Glutamatergic neuron (in vitro differentiated cells): Measurements from ENCODE around the gene FLAD1. TPM values are rescaled to one million over a fixed set of nuclear protein-coding genes. Genes with fewer than 3 reads are reported as not detected.
"Not testable (repeated sequence)": the region's sequence is repeated elsewhere in the genome, so short reads cannot be mapped to it uniquely, and the experiment has no call there.

Source experiments
- DNase-seq: peaks from one replicate; pipeline ENCODE4 v3.0.0; 2022
- H3K27ac Mint-ChIP-seq: one replicate; pipeline ENCODE4 v1.8.0; 2020; ENCODE audit warnings: mild to moderate bottlenecking, mixed read lengths, inconsistent platforms; ENCODE audit not compliant: unreplicated experiment
- H3K27me3 Mint-ChIP-seq: one replicate; pipeline ENCODE4 v1.8.0; 2020; ENCODE audit warnings: mild to moderate bottlenecking, moderate library complexity, mixed read lengths, inconsistent platforms; ENCODE audit not compliant: unreplicated experiment
- H3K36me3 Mint-ChIP-seq: one replicate; pipeline ENCODE4 v1.8.0; 2020; ENCODE audit warnings: mild to moderate bottlenecking, mixed read lengths, inconsistent platforms; ENCODE audit not compliant: unreplicated experiment
- H3K4me1 Mint-ChIP-seq: one replicate; pipeline ENCODE4 v1.8.0; 2020; ENCODE audit warnings: mild to moderate bottlenecking, low read depth, mixed read lengths, inconsistent platforms; ENCODE audit not compliant: unreplicated experiment
- H3K4me3 Mint-ChIP-seq: one replicate; pipeline ENCODE4 v1.8.0; 2020; ENCODE audit warnings: mild to moderate bottlenecking, mixed read lengths, inconsistent platforms; ENCODE audit not compliant: unreplicated experiment
- H3K9me3 Mint-ChIP-seq: one replicate; pipeline ENCODE4 v1.8.0; 2020; ENCODE audit warnings: mild to moderate bottlenecking, moderate library complexity, mixed read lengths, inconsistent platforms; ENCODE audit not compliant: unreplicated experiment
- total RNA-seq: library from RNA; stranded (reverse); fragmentation: NEBNext Ultra II Directional; extraction: Animal tissue kit (Norgen Biotek cat#: 25700); gene quantifications from one replicate; pipeline ENCODE4 v1.2.1, GENCODE V29; 2021; ENCODE audit not compliant: unreplicated experiment
- TF ChIP-seq, protein P1 (sequence below): fragments of 200-600 bp; sonication (generic); IDR thresholded peaks from one replicate; pipeline ENCODE4 v1.5.0; 2021; ENCODE audit not compliant: partially characterized antibody, unreplicated experiment

The FLAD1 gene
- total RNA-seq, 1 donor from 2014 or later: 68.8 TPM

DNA sequence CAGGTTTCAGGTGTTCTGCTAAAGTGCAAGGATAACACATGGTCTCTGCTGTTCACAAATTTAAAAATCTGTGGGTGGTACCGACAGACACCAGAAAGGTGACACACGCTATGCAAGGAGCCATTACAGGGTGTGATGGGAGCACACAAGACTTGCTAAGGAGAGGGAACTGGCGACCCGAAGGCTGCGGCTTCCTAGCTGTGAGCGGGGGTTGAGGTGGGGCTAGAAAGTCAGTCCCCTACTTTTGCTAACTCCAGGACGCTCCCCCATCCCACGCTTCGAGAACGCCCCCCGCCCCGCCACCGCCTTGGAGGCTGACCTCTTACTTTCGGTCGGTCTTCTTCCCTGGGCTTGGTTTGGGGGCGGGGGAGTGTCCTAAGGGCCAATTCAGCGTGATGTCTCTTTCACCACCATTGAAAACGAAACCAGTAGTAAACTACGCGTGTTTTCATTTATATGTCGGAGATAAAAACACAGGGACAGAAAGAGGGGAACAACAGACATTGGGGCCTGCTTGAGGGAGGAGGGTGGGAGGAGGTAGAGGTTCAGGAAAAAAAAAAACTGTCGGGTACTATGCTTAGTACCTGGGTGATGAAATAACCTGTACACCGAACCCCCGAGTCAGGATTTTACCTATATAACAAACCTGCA lies 7.6 kb upstream of the FLAD1 start:
- TF ChIP-seq, protein P1, sequence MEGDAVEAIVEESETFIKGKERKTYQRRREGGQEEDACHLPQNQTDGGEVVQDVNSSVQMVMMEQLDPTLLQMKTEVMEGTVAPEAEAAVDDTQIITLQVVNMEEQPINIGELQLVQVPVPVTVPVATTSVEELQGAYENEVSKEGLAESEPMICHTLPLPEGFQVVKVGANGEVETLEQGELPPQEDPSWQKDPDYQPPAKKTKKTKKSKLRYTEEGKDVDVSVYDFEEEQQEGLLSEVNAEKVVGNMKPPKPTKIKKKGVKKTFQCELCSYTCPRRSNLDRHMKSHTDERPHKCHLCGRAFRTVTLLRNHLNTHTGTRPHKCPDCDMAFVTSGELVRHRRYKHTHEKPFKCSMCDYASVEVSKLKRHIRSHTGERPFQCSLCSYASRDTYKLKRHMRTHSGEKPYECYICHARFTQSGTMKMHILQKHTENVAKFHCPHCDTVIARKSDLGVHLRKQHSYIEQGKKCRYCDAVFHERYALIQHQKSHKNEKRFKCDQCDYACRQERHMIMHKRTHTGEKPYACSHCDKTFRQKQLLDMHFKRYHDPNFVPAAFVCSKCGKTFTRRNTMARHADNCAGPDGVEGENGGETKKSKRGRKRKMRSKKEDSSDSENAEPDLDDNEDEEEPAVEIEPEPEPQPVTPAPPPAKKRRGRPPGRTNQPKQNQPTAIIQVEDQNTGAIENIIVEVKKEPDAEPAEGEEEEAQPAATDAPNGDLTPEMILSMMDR: no peak
- H3K9me3 Mint-ChIP-seq: peaks cover 2% of the 10 kb centered on the region
- peak; percentile 50 for DNase-seq

DNA sequence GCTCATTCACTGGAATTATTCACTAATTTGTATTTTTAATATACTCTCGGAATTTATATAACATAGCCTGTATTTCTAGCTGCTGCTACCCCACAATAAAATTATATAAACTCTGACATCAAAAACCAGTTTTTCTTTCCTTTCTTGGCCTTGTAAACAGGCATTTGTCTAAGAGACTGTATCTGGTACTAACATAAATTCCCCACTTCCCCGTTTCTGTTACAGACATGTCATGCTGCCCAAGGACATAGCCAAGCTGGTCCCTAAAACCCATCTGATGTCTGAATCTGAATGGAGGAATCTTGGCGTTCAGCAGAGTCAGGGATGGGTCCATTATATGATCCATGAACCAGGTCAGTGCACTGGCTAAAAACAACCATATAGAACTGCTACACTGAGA lies 5.4 kb upstream of the FLAD1 start:
- not testable (repeated sequence) for DNase-seq, H3K4me3 Mint-ChIP-seq, H3K9me3 Mint-ChIP-seq, H3K4me1 Mint-ChIP-seq, H3K36me3 Mint-ChIP-seq, H3K27me3 Mint-ChIP-seq
- H3K27ac Mint-ChIP-seq: peak overlapping the region; percentile 37

More for the DNA sequence above, 7.6 kb upstream of the FLAD1 start:
- H3K4me3 Mint-ChIP-seq: no peak overlapping the region
- H3K27me3 Mint-ChIP-seq: peaks cover 2% of the 10 kb centered on the region
- H3K36me3 Mint-ChIP-seq: no peaks in the 10 kb centered on the region
- H3K27ac Mint-ChIP-seq: no peak overlapping the region
- peaks cover 19% of the 10 kb centered on the region for H3K4me1 Mint-ChIP-seq

DNA sequence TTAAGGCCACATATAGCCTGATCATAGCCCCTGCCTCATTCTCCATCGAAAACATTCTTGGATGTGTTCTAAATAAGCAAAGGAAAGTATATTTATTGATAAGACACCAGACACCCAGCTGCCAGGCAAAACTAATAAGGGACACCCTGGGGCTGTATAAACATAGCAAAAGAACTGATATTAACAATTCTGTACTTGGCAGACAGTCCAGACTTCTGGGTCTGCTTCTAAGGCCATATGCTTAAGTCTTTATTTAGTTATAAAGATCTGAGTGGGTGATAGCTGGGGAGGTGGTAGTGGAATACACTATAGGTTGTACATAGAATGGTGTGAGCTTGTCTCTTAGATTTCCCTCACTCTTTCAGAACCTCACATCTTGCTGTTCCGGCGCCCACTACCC lies 4.8 kb upstream of the FLAD1 start:
- Mint-ChIP-seq H3K27me3 (no peaks in the 10 kb centered on the region), H3K4me1 (no peaks in the 10 kb centered on the region), H3K4me3 (no peak overlapping the region), H3K36me3 (no peaks in the 10 kb centered on the region), H3K9me3 (no peaks in the 10 kb centered on the region), H3K27ac (no peak overlapping the region)
- TF ChIP-seq, protein P1: no peak
- no peak for DNase-seq

DNA sequence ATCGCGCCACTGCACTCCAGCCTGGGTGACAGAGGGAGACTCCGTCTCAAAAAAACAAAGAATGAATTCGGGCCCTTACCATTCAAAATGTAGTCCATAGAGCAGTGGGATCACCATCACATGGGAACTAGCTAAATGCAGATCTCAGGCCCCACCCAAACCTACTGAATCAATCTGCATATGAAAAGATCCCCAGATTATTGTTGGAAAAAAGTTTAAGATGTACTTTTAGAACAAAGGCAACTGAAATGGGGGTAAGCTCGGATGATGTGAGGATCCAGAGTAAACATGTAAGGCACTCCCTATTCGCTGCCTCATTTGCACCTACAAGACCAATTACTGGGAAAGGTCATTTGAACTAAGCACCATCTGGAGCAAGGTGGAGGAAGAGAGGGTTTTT lies 803 bp upstream of the FLAD1 start:
- no peaks in the 10 kb centered on the region for H3K27me3 Mint-ChIP-seq
- peaks cover 2% of the 10 kb centered on the region for H3K9me3 Mint-ChIP-seq
- no peak for DNase-seq
- H3K4me3 Mint-ChIP-seq: no peak overlapping the region
- no peaks in the 10 kb centered on the region for H3K36me3 Mint-ChIP-seq
- H3K27ac Mint-ChIP-seq: peak overlapping the region; percentile 12
- TF ChIP-seq, protein P1: no peak
- H3K4me1 Mint-ChIP-seq: no peaks in the 10 kb centered on the region

DNA sequence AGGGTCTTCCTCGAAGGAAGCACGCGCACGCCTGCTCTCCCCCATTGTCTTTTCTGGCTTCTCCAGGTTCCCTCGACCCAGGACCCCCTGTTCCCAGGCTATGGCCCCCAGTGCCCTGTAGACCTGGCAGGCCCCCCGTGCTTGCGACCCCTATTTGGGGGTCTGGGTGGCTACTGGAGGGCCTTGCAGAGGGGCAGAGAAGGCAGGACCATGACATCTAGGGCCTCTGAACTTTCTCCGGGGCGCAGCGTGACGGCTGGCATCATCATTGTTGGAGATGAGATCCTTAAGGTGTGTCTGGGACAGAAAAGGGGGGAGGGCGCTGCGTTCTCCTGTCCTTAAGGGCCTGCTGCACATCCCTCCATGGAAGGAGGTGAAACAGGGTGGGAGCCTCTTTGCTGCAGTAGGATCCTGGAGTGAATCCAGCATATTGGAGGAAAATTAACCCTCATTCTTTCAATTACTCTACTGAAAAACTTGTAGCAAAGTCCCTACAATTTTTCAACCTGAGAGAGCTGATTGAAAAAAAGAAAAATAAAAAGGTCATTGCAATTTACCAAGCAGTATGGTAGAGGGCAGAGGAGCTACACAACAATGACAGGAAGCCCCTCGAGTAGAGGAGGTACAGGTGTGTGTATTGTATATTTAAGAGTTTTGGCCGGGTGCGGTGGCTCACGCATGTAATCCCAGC lies 777 bp downstream of the FLAD1 start:
- H3K36me3 Mint-ChIP-seq: peaks cover 2% of the 10 kb centered on the region
- peaks cover 2% of the 10 kb centered on the region for H3K9me3 Mint-ChIP-seq
- no peak for DNase-seq
- H3K27me3 Mint-ChIP-seq: peaks cover 3% of the 10 kb centered on the region
- TF ChIP-seq, protein P1: no peak
- peaks cover 3% of the 10 kb centered on the region for H3K4me1 Mint-ChIP-seq
- no peak overlapping the region for H3K4me3 Mint-ChIP-seq
- no peak overlapping the region for H3K27ac Mint-ChIP-seq

DNA sequence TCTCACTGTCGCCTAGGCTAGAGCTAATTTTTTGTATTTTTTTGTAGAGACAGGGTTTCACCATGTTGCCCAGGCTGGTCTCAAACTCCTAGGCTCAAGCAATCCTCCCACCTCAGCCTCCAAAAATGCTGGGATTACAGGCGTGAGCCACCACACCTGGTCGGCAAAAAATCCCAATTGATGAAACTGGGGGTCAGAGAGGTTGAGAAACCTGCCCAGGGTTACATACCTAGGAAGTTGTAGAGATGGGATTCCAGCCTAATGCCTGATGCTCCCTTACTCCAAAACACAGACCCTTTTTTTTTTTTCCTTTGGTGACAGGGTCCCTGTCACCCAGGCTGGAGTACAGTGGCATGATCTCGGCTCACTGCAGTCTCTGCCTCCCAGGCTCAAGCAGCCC lies 3.6 kb downstream of the FLAD1 start:
- H3K27me3 Mint-ChIP-seq, DNase-seq, H3K4me1 Mint-ChIP-seq, H3K9me3 Mint-ChIP-seq, H3K4me3 Mint-ChIP-seq, H3K27ac Mint-ChIP-seq, H3K36me3 Mint-ChIP-seq: not testable (repeated sequence)
